Left lung (tissue), 10 donors: Measurements from ENCODE around the gene SEC24D. TPM values are rescaled to one million over a fixed set of nuclear protein-coding genes. Genes with fewer than 3 reads are reported as not detected.
A peak's percentile ranks its signal among the peaks of the same experiment; 100 is the strongest.

Experiments used
- ATAC-seq: fragments of 200-7000 bp; cut with Tn5 transposase; one replicate; pipeline ENCODE4 v1.9.1; 2020; ENCODE audit warnings: moderate library complexity
- DNase-seq, 4 donors: peaks; one replicate each; pipeline ENCODE4 v3.0.0-alpha.2; 2013 to 2020
- H3K27ac ChIP-seq, 2 donors: fragments of 200-600 bp; sonication (generic) in 1 of 2; one replicate each; pipeline versions ENCODE4 v1.5.0 to v1.8.0; 2020 to 2021
- H3K27me3 ChIP-seq, 2 donors: fragments of 200-600 bp; sonication (generic) in 1 of 2; one replicate each; pipeline versions ENCODE4 v1.5.0 to v1.8.0; 2020 to 2021
- H3K36me3 ChIP-seq, 2 donors: fragments of 200-600 bp; sonication (generic) in 1 of 2; one replicate each; pipeline versions ENCODE4 v1.5.0 to v1.8.0; 2020 to 2021
- H3K4me1 ChIP-seq, 2 donors: fragments of 200-600 bp; one replicate each; pipeline ENCODE4 v1.8.0; 2021
- H3K4me3 ChIP-seq, 2 donors: fragments of 200-600 bp; sonication (generic) in 1 of 2; one replicate each; pipeline versions ENCODE4 v1.5.0 to v1.8.0; 2020 to 2021; ENCODE audit warnings: mild to moderate bottlenecking in 1 of 2
- H3K9me3 ChIP-seq, 2 donors: fragments of 200-600 bp; sonication (generic) in 1 of 2; one replicate each; pipeline versions ENCODE4 v1.5.0 to v1.8.0; 2020 to 2021
- intact Hi-C, 2 donors: fragments of 100-400 bp; cut with DNase I; formaldehyde crosslinking; loops; one replicate each; pipeline versions ENCODE4 v1.11.2 to v1.14.2; 2022
- polyA plus RNA-seq, 6 donors: library from polyadenylated mRNA; unstranded; fragments of 120-200 nt; gene quantifications; one replicate each; pipeline ENCODE4 v1.2.1, GENCODE V29; 2013; ENCODE audit not compliant: insufficient read length in 6 of 6
- total RNA-seq, 2 donors: library from RNA; stranded (reverse); fragmentation: NEBNext Ultra II Directional; extraction: Animal tissue kit (Norgen Biotek cat#: 25700); gene quantifications; one replicate each; pipeline ENCODE4 v1.2.1, GENCODE V29; 2021
- TF ChIP-seq, protein P1 (sequence below), 2 donors: fragments of 200-600 bp; sonication (generic) in 1 of 2; IDR thresholded peaks; one replicate each; pipeline versions ENCODE4 v1.5.0 to v1.8.0; 2021; ENCODE audit warnings: antibody characterized with exemption in 2 of 2
- donor health status: DM: no; HTN: yes; CAD: no.
- donor health status: DM: no; HTN: no; CAD: no.

SEC24D gene
- total and polyA plus RNA-seq, 8 donors, result 40.7 to 99.4 (median 50.4) TPM

- Histone ChIP-seq H3K27ac (no peak overlapping the region), H3K36me3 (peaks cover 0 to 84% of the 10 kb centered on the region in 2 donors), H3K27me3 (no peaks in the 10 kb centered on the region), H3K4me1 (no peaks in the 10 kb centered on the region), H3K9me3 (no peaks in the 10 kb centered on the region), H3K4me3 (no peak overlapping the region)
- no peak for ATAC-seq
- intact Hi-C loops, result no loop called here
- TF ChIP-seq, protein P1, sequence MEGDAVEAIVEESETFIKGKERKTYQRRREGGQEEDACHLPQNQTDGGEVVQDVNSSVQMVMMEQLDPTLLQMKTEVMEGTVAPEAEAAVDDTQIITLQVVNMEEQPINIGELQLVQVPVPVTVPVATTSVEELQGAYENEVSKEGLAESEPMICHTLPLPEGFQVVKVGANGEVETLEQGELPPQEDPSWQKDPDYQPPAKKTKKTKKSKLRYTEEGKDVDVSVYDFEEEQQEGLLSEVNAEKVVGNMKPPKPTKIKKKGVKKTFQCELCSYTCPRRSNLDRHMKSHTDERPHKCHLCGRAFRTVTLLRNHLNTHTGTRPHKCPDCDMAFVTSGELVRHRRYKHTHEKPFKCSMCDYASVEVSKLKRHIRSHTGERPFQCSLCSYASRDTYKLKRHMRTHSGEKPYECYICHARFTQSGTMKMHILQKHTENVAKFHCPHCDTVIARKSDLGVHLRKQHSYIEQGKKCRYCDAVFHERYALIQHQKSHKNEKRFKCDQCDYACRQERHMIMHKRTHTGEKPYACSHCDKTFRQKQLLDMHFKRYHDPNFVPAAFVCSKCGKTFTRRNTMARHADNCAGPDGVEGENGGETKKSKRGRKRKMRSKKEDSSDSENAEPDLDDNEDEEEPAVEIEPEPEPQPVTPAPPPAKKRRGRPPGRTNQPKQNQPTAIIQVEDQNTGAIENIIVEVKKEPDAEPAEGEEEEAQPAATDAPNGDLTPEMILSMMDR (IDR thresholded peaks at IDR 0.05), result no peak
- DNase-seq, result peak in 1 of 4 donors; percentile 54
Measured at GRCh38 chr4:118743867-118744266, 92.1 kb downstream of the SEC24D start.

DNA sequence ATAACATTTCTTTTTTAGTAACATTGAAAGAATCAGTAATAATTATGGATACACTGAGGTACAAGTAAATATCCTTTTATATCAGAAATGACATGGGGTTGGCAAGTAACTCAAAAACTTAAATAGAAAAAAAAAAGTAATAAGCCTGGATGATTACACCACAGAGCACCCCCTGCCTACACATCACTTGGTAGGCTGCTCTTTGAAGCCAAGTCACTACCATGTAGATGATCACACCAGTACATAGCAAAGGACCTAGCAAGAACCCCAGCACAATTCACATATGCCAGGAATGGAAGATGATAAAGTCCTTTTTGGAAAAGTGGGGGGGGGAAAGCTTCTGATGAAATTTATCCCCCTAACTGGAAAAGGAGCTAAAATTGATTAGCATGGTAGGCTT lies 93.9 kb downstream of the SEC24D start:
- peaks cover 0 to 84% of the 10 kb centered on the region in 2 donors for H3K36me3 ChIP-seq
- intact Hi-C loops, result no loop called here
- H3K27me3 ChIP-seq, result no peaks in the 10 kb centered on the region
- no peak for DNase-seq
- H3K27ac ChIP-seq, result no peak overlapping the region
- H3K4me1 ChIP-seq, result no peaks in the 10 kb centered on the region
- H3K4me3 ChIP-seq, result no peak overlapping the region
- no peak for ATAC-seq
- TF ChIP-seq, protein P1 (IDR thresholded peaks at IDR 0.05), result no peak
- H3K9me3 ChIP-seq, result no peaks in the 10 kb centered on the region

DNA sequence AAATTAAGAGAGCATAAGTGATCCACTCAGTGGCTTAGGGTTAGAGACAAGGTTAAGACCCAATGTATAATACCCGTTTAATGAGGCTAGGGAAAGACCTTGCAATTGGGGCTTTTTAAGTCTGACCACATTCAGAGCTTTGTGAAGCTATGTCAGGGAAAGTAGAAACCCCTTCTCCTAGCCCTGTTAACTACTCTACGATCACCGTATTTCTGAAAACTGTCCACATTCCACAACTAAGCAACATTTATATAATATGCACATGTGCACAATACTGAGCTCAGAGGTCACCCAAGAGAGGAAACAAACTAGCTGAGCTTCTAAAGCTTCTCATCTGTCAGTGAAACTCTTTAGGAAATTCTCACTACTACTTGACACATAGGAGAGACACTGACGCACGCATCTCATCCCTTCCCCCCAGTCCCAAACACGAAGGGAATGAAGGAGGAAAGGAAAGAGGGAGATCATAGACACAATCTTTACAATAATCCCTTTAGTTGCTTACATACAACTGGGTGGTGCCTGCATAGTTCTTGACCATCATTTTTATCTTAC lies 94.5 kb downstream of the SEC24D start:
- Histone ChIP-seq H3K9me3 (no peaks in the 10 kb centered on the region), H3K27me3 (no peaks in the 10 kb centered on the region), H3K36me3 (peaks cover 0 to 86% of the 10 kb centered on the region in 2 donors), H3K4me1 (no peaks in the 10 kb centered on the region), H3K4me3 (no peak overlapping the region), H3K27ac (no peak overlapping the region)
- intact Hi-C loops, result no loop called here
- DNase-seq, result peak in 1 of 4 donors; percentile 12
- ATAC-seq, result no peak
- TF ChIP-seq, protein P1 (IDR thresholded peaks at IDR 0.05), result no peak

- intact Hi-C loops, result no loop called here
- H3K27ac ChIP-seq, result no peak overlapping the region
- DNase-seq (peak in 1 of 4 donors; percentile 16), ATAC-seq (no peak)
- no peaks in the 10 kb centered on the region for H3K27me3 ChIP-seq
- H3K4me1 ChIP-seq, result no peaks in the 10 kb centered on the region
- peaks cover 0 to 91% of the 10 kb centered on the region in 2 donors for H3K36me3 ChIP-seq
- H3K4me3 ChIP-seq, result no peak overlapping the region
- H3K9me3 ChIP-seq, result no peaks in the 10 kb centered on the region
- TF ChIP-seq, protein P1 (IDR thresholded peaks at IDR 0.05), result peak in 1 of 2 donors; percentile 29
Measured at GRCh38 chr4:118740869-118741268, 95.1 kb downstream of the SEC24D start.

DNA sequence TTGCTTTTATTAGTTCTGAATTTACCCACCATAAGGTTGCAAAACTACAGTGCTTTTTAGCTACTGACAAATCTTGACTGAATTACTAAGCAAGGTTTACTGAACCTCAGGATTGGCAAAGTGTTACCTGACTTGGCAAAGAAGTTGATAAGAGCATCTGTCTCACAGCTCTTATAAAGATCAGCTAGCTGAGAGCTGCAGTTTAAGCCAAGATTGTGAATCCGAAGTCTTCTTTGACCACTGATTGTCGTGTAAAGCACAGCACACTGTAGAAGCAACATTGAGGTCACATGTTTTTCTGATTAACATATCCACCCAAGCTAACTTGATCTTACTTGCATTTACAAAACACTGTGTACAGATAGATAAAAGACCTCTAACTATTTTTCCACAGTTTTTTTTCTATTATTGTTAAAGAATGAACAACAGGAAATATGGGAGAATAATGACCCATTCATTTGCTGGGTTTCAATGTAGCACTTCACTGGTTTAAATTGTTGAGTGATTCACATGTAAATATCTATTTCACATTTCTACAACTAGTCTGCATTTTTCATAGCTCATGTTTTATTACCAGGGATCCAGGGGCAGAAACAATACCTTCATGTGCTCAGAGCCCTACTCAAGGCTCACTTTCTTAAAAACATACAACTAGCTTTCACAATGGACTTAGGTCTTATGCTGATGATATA lies 96.8 kb downstream of the SEC24D start:
- Histone ChIP-seq H3K27ac (no peak overlapping the region), H3K9me3 (no peaks in the 10 kb centered on the region), H3K4me3 (no peak overlapping the region), H3K4me1 (no peaks in the 10 kb centered on the region), H3K27me3 (no peaks in the 10 kb centered on the region), H3K36me3 (peaks cover 0 to 91% of the 10 kb centered on the region in 2 donors)
- TF ChIP-seq, protein P1 (IDR thresholded peaks at IDR 0.05), result no peak
- intact Hi-C loops, result no loop called here
- ATAC-seq, result no peak
- no peak for DNase-seq
